OCI-LY3 (cell line): ENCODE data around the gene GJB1.

ENCODE experiments used
- EZH2phosphoT487 ChIP-seq: fragments of 200-600 bp; shearing (Covaris generic); IDR thresholded peaks from 2 replicates; pipeline ENCODE4 v1.6.1; 2018; ENCODE audit warnings: antibody characterized with exemption, mixed run types, low read depth
- TF ChIP-seq, protein P1 (sequence below): fragments of 200-600, 300-600 bp; sonication (generic); IDR thresholded peaks from 2 replicates; pipeline ENCODE4 v1.5.1; 2014; ENCODE audit warnings: antibody characterized with exemption, low read length, low read depth

- TF ChIP-seq, protein P1, sequence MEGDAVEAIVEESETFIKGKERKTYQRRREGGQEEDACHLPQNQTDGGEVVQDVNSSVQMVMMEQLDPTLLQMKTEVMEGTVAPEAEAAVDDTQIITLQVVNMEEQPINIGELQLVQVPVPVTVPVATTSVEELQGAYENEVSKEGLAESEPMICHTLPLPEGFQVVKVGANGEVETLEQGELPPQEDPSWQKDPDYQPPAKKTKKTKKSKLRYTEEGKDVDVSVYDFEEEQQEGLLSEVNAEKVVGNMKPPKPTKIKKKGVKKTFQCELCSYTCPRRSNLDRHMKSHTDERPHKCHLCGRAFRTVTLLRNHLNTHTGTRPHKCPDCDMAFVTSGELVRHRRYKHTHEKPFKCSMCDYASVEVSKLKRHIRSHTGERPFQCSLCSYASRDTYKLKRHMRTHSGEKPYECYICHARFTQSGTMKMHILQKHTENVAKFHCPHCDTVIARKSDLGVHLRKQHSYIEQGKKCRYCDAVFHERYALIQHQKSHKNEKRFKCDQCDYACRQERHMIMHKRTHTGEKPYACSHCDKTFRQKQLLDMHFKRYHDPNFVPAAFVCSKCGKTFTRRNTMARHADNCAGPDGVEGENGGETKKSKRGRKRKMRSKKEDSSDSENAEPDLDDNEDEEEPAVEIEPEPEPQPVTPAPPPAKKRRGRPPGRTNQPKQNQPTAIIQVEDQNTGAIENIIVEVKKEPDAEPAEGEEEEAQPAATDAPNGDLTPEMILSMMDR: no peak
- TF ChIP-seq EZH2phosphoT487: no peak
Observed at GRCh38 chrX:71182871-71183270, 40.2 kb upstream of the GJB1 start.
